GM18873 (cell line): ENCODE measurements around the gene DHRS2.

Experiments used
- ATAC-seq: cut with Tn5 transposase; IDR thresholded peaks from one replicate; pipeline ENCODE4 v1.9.1; 2021; ENCODE audit warnings: mild to moderate bottlenecking, moderate library complexity, moderate number of reproducible peaks; ENCODE audit not compliant: unreplicated experiment, low FRiP score

The DHRS2 gene

DNA sequence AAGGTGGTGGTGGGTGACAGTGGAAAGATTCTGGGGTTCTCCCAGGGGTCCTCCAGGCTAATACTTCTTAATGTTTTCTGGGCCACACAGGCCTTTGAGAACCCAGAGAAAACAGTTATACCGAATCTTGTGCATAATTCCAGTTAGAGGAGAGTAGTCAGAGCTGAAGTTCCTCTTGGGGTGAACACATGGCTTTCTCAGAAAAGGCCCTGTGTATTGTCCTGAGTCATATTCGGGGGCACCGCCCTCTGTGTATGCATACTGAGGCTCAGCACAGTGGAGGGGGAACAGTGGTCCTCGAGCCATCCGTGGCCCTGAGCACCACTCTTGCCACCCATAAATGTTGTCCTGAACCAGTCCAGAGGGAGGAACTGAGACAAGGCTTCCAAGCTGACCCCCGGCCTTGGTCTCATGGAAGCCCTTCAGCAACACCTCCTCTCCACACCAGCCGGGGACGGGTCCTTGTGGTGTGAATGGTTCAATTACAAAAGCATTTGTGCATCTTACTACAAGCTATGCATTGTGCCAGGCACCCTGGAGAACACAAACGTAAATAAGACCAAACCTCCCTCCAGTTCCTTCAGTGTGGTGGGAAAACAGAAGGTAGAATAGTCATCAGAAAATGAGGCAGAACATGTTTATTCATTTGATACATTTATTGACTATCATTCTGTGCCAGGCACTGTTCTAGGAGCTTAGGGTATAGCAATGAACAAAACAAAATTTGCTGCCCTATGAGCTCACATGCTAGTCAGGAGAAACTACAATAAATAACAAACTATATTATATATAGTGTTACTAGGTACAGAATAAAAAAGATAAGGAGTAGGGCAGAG is 9.9 kb downstream of the DHRS2 start:
- ATAC-seq, result no peak

DNA sequence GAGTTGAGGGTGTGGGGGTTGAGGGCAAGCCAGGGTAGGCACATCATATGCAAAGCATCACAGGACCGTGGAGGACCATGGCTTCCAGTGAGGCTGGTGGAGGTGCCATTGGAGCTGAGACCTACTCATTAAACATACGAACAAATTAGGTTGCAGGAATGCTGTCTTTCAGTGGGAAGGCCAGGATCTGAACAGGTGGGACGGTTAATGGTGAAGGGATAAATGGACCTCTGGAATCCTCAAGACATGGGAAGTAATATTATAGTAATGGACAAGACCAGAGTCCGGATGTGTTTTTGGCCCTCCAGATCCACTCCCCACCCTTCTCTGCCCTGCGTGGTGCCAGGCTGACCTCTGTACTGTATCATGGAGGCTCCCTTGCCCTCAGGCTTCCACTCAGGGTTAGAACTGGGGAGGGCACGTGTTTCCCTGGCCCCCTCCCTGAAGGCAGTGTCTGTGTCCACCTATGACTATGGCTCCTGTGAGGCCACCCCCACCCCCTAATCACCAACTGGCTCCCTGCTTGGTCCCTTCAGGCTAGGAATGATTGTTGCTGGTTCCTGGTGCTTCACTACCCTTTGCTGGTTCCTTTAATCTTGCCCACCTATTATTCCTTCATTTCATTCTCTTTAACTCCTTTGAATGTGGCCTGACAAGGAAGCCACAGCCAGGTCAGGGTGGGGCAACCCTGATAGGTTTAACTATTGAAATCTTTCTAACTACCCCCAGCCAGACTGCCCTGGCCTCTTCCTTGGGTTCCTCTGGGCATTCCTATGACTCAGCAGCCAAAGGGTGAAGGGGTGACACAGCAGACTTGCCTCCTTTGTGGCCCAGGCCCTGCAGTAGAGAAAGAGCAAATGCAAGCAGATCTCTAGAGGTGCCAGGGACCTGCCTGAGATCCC is 10.7 kb downstream of the DHRS2 start:
- ATAC-seq, result no peak

DNA sequence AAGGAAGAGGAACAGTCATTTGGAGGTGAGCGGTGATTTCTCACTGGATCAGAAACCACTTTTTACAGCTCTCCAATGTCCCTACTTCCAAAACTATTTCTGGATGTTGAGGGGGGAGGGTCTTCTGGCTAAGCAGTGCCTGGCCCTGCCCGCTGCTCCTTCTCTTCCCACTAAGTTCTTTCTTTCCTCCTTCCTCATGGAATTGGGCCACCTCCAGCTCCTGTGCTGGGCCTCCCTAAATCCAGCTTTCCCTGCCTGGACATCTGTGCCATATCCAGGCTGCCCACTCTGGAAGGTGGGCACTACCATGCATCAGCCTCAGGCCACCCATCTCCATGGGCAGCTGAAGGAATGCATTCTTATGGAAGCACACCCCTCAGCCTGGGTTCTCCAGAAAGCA is 11.5 kb downstream of the DHRS2 start:
- no peak for ATAC-seq

DNA sequence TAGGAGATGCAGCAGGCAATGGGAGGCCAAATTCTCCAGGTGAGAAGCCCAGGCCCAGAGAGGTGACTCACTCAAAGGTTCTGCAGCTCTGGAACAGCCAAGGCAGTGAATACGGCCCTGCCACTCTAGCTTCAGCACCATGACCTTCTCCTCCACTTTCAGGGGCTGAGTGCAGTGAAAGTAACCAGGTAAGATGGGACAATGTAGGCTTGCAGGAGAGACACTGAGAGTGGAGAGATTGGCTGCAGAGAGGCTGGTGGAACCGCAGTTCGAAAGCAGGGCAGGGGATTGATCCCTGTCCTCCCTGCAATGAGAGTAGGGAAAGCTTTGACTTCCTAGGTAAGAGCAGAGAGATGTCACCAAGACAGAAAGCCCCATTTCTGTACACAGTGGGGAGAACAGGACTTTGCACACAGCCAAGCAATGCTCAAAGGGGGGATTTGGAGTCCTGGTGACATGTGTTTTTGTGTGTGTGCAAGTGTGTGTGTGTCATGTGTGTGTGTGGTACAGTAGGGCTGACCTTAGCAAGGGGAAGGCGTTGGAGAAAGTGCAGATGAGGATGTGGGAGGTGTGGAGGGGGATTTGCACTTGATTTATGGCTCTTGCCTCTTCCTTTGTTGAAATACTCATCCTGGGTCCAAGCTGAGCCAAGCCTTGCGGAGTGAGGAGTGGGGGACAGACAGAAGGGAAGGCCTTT is 12.7 kb downstream of the DHRS2 start:
- no peak for ATAC-seq

GRCh38 chr14:23650506-23650905 is 14.3 kb downstream of the DHRS2 start:
- ATAC-seq, result no peak

GRCh38 chr14:23653051-23653450 is 16.9 kb downstream of the DHRS2 start:
- ATAC-seq, result no peak

DNA sequence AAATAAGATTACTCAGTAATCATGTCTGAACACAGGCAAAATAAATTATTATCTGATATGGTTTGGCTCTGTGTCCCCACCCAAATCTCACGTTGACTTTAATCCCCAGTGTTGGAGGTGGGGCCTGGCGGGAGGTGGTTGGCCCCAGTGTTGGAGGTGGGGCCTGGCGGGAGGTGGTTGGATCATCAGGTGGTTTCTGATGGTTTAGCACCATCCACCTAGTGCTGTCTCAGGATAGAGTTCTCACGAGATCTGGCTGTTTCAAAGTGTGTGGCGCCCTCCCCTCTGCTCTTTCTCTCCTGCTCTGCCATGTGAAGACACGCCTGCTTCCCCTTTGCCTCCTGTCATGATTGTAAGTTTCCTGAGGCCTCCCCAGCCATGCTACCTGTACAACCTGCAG is 18.1 kb downstream of the DHRS2 start:
- ATAC-seq, result no peak

DNA sequence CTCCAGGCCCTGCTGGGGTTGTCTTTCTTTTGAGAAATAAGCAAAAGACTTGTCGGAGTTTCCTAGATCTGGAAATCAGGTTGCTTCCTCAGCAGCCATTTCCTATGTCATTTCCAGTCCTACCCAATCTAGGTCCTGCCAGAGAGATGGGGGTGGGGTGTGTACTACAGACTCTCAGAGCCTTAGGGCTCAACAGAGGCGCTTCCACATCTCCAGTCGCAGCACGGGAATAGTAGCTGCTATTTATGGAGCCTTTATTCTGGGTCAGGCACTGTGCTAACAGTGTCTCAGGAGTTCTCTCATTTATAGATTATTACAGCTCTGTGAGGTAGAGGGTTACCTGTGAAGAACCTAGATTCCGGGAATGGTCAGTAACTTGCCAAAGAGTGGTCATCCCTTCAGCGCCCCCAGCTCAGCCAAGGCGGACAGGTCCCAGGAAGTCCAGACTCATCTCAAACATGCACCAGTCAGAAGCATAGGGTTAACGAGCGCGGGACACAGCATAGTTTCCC is 21.9 kb downstream of the DHRS2 start:
- ATAC-seq, result no peak

DNA sequence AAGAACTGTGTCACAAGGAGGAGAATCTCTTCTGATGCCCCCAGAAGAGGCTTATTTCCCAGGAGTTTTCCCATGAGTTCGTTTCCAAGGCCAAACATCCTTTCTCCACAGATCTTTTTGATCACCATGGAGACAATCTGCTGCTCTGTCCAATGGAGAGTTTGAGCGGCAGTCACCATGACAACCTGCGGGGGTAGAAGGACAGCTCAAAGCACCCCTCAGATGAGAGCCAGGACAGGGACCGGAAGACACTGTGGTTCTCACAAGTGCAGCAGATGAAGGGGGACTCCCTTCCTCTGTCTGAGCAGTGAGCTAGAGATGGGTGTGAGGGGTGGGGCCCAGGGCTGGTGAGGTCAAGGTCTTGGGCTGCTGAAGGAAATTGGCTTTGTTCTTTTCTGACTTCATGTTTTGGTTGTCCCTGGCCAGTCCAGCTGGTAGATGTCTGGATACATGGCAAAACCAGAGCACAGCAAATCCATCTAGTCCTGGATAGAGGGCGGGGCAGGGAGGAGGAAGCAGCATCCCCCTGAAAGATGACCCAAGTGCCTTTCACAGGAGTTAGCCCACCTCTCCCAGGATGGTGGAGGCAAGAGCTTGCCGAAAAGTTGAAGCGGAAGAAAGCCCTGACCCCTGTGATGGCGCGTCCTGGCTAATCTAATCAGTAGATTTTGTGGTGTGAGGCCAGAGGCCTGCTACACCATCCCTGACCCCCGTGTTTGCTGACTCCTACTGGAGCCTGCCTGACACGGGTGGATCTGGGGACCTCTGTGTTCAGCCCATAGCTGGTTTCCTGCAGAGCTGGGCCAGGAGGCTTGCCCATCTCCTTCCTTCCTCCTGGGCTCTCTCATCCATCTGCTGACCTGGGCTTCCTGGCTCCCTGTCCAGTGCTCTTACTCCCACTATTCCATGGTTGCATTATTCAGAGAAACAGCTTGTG is 24.4 kb downstream of the DHRS2 start:
- no peak for ATAC-seq

DNA sequence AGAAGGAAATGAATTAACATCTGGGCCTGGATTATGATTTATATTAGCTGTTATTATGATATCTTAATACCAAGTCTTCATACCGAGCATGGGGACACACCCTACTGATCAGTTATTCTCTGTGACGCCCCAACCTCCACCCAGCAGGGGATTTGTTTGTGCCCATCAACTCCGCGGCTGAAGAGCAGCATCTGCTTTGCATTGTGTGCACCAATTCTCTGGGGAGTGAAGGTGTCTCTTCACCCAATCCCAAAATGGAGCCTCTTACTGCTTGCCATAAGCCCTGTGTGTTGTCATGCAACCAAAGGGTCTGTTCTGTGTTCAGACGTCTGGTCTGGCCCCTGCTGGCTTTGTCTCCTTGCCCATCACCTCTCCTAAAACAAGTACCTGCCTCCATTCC is 25.4 kb downstream of the DHRS2 start:
- no peak for ATAC-seq

DNA sequence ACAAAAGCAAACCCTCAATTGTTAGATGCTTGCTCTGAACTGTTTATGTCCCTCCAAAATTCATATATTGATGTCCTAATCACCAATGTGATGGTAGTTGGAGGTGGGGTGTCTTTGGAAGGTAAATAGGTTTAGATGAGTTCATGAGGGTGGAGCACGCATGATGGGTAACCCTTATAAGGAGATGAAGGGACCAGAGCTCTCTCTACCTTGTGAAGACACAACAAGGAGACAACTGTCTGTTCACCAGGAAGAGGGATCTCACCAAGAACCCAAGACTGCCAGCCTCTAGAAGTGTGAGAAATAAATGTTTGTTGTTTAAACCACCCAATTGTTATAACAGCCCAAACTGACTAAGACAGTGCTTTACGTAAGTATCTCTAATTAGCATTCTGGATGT is 27.0 kb downstream of the DHRS2 start:
- ATAC-seq, result no peak

DNA sequence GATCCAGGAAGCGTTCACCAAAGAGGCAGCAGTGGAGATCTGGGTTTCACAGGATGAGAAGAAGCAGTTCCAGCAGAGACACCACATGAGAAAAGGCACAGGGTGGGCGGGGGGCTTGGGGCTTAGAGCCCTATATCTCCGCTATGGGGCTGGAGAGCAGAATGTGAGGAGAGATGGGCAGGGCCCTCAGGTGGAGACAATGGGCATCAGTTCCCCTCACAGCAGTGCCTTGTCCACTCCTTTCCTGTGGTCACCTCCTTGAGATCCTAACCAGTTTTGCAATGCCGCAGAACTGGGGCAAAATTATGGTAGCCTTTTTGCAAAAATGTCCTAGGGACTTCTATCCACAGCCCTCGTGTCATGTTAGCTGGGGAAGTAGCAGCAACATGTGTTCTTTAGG is 27.5 kb downstream of the DHRS2 start:
- no peak for ATAC-seq

GRCh38 chr14:23664207-23664885 is 28.2 kb downstream of the DHRS2 start:
- no peak for ATAC-seq

DNA sequence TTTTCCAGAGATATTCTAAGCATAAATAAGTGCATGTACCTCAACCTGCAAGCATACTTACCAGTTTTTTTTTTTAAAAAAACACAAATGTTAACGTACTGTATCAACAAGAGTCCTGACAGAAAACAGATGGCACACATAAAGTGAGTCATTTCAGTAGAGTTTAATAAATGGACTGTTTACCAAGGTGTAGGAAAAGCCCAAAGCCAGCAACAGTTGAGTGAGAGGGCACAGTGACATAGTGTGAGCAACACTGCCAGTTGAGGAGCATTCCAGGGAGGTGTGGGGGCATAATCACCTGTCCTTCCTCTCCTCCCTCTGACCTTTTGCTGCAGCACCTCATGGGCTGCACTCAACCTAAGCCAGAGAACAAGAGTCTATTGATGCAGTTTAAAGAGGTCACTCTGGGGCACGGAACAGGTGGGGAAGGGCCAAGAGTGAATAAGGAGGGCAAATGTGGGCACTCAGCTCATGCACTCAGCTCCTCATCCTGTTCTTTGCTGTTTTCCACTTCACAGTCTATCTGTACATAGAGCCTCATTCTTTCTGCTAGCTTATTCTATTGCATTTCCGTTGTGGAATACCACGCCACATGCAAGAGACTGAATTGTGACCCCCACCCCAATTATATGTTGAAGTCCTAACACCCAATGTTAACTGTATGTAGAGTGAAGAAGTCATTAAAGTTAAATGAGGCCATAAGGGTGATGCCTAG is 29.3 kb downstream of the DHRS2 start:
- no peak for ATAC-seq

GRCh38 chr14:23667134-23667533 is 31.0 kb downstream of the DHRS2 start:
- no peak for ATAC-seq

DNA sequence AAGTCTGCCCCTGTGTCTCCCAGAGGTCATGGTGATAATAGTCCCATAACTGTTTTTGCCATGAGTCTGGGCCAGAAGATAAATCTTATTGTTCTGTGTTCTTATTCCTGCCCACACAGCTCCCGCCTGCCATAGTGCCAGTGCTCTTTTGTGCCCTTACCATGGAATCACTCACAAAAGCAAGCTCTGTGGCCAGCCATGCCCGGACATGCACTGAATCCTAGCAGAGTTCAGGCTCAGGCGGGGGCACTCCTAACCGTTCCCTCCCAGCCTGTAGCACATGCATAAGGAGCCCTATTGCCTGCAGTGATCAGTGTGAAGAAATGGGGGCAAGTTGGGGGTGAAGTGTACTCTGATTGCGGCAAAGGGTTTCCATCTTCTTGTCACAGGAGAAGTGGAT is 33.3 kb downstream of the DHRS2 start:
- no peak for ATAC-seq

DNA sequence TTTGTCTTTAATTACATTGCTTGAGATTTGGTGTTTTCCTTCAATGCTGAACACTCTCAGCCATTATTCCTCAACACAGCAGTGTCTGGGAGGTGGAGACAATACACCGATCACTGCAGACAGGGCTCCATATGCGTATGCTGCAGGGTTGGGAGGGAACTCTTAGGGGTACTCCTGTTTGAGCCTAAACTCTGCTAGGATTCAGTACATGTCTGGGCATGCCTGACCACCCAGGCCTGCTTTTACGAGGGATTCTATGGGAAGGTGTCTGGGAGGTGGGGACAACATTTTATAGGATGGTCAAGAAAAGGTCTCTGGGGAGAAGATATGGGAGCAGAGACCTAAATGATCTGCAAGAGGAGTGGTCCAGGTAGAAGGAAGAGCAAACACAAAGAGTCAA is 34.3 kb downstream of the DHRS2 start:
- ATAC-seq, result no peak

DNA sequence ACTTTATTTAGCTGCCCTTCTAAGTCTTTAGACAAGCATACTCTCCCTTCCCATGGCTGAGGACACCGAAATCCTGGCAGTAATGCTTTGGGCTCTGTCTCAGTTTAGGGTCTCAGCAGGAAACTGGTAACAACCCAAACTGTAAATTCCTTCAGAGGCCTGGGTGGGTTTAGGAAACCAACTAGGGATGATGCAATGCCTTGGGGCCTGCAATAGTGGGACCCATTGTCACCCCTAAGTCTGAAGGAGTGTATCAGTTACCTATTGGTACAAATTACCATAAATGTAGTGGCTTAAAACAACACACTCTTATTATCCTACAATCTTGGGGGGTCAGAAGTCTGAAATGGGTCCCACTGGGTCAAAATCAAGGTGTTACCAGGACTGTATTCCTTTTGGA is 36.0 kb downstream of the DHRS2 start:
- no peak for ATAC-seq

DNA sequence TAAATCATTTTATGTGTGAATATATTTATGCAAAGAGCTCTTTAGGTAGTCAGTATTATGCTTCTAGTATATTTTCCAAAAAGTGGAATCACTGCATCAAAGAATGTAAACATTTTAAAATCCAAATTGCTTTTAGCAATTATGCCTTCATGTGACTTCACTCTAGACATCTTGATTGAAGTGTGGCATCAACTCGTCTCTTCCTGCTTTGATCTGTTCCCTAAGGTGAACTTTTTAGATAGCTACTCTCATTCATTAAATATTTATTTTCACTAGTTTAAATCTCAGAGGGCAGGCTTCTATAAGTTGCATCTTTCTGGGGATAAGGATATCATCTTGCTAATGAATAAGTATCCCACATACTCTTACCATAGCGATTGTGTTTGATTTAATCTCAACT is 39.2 kb downstream of the DHRS2 start:
- ATAC-seq, result no peak
